SK-N-SH (cell line): ENCODE data around the gene PAAF1. TPM values are rescaled to one million over a fixed set of nuclear protein-coding genes. Genes with fewer than 3 reads are reported as not detected.

Source experiments
- CTCF ChIA-PET: fragments of 300-600, 350-600 bp; formaldehyde crosslinking; extraction: SDS; loops from one replicate; lab custom pipeline; 2021; lab: Yijun Ruan, JAX
- POLR2A ChIA-PET: fragments of 350-600 bp; sonication (Branson Sonifier 250); formaldehyde crosslinking; extraction: SDS; loops from one replicate; lab custom pipeline; 2020; ENCODE audit warnings: antibody characterized with exemption, inconsistent platforms; lab: Yijun Ruan, JAX
- DNase-seq: peaks from one replicate; pipeline ENCODE4 v3.0.0; 2012
- H2AFZ ChIP-seq: fragments of 200-600 bp; sonication (generic); 2 replicates; pipeline ENCODE4 v1.8.1; 2016; ENCODE audit warnings: antibody characterized with exemption, mild to moderate bottlenecking, low read depth
- H3F3A ChIP-seq: fragments of 200-600 bp; sonication (generic); replicated peaks from 2 replicates; pipeline ENCODE3; 2016; ENCODE audit warnings: antibody characterized with exemption, mild to moderate bottlenecking; ENCODE audit not compliant: insufficient read depth
- H3K27ac ChIP-seq, 2 experiments: fragments of 200-500 bp in 1 of 2; fragments of 200-600 bp in 1 of 2; sonication (Bioruptor generic) in 1 of 2; sonication (generic), shearing (Covaris generic) in 1 of 2; 2 replicates each; pipeline versions ENCODE4 v1.5.1 to v1.6.1; 2014 to 2016; ENCODE audit warnings: low read depth in 2 of 2, inconsistent platforms in 1 of 2, low read length in 1 of 2, mild to moderate bottlenecking in 1 of 2, mixed read lengths in 1 of 2
- H3K27me3 ChIP-seq: fragments of 200-600 bp; sonication (generic), shearing (Covaris generic); 2 replicates; pipeline ENCODE4 v1.6.1; 2016; ENCODE audit warnings: mixed run types; ENCODE audit not compliant: insufficient read depth
- H3K36me3 ChIP-seq, 2 experiments: fragments of 200-500 bp in 1 of 2; fragments of 200-600 bp in 1 of 2; sonication (Bioruptor generic) in 1 of 2; sonication (generic) in 1 of 2; replicated peaks in 1 of 2; 2 replicates each; pipeline versions ENCODE3 to v1.5.1; 2014 to 2016; ENCODE audit warnings: low read length in 1 of 2, mild to moderate bottlenecking in 1 of 2; ENCODE audit not compliant: insufficient read depth in 2 of 2, control insufficient read depth in 1 of 2
- H3K4me1 ChIP-seq, 2 experiments: fragments of 200-500 bp in 1 of 2; fragments of 200-600 bp in 1 of 2; sonication (Bioruptor generic) in 1 of 2; sonication (generic), shearing (Covaris generic) in 1 of 2; 2 replicates each; pipeline versions ENCODE4 v1.5.1 to v1.6.1; 2014 to 2016; ENCODE audit warnings: low read depth in 1 of 2, low read length in 1 of 2, mixed run types in 1 of 2; ENCODE audit not compliant: insufficient read depth in 2 of 2, control insufficient read depth in 1 of 2
- H3K4me2 ChIP-seq: fragments of 200-600 bp; sonication (generic), shearing (Covaris generic); 2 replicates; pipeline ENCODE4 v1.6.1; 2017; ENCODE audit warnings: mixed run types
- H3K4me3 ChIP-seq, 2 experiments: fragments of 200-500 bp in 1 of 2; fragments of 200-600 bp in 1 of 2; sonication (Bioruptor generic) in 1 of 2; sonication (generic), shearing (Covaris generic) in 1 of 2; 2 replicates each; pipeline versions ENCODE4 v1.5.1 to v1.8.1; 2014 to 2016; ENCODE audit warnings: low read depth in 2 of 2, inconsistent platforms in 1 of 2, low read length in 1 of 2, mild to moderate bottlenecking in 1 of 2, mixed read lengths in 1 of 2, moderate library complexity in 1 of 2
- H3K79me2 ChIP-seq: fragments of 200-600 bp; sonication (generic); 2 replicates; pipeline ENCODE4 v1.8.1; 2017; ENCODE audit warnings: mild to moderate bottlenecking; ENCODE audit not compliant: insufficient read depth
- H3K9ac ChIP-seq: fragments of 200-600 bp; sonication (generic); 2 replicates; pipeline ENCODE4 v1.6.1; 2017; ENCODE audit warnings: mixed run types
- H3K9me2 ChIP-seq: fragments of 200-600 bp; sonication (generic); 2 replicates; pipeline ENCODE4 v1.6.1; 2017; ENCODE audit warnings: mixed run types
- H3K9me3 ChIP-seq: fragments of 200-600 bp; sonication (generic); 2 replicates; pipeline ENCODE4 v1.6.1; 2017; ENCODE audit warnings: mixed run types, mild to moderate bottlenecking, moderate library complexity
- H4K20me1 ChIP-seq: fragments of 200-600 bp; sonication (generic); 2 replicates; pipeline ENCODE4 v1.6.1; 2017; ENCODE audit warnings: mild to moderate bottlenecking, mixed run types; ENCODE audit not compliant: insufficient read depth
- CHD2 ChIP-seq: fragments of 150-350 bp; IDR thresholded peaks from 2 replicates; pipeline ENCODE4 v1.6.1; 2018; ENCODE audit warnings: low read length; ENCODE audit not compliant: partially characterized antibody
- EP300 ChIP-seq, 2 experiments: IDR thresholded peaks; 2 replicates each; pipeline versions ENCODE4 v1.4.0 to v1.6.1; 2012; ENCODE audit warnings: borderline replicate concordance in 1 of 2, low read depth in 1 of 2, low read length in 1 of 2
- EZH2phosphoT487 ChIP-seq: fragments of 200-600 bp; sonication (generic); IDR thresholded peaks from 2 replicates; pipeline ENCODE4 v1.6.1; 2017; ENCODE audit warnings: low read depth, mixed run types, mild to moderate bottlenecking, antibody characterized with exemption, moderate library complexity, borderline replicate concordance
- FOSL2 ChIP-seq: IDR thresholded peaks from 2 replicates; pipeline ENCODE4 v1.4.0; 2012; ENCODE audit warnings: low read depth, mild to moderate bottlenecking, moderate library complexity, borderline replicate concordance
- JUND ChIP-seq: IDR thresholded peaks from 2 replicates; pipeline ENCODE4 v1.4.0; 2012
- MAX ChIP-seq: IDR thresholded peaks from 2 replicates; pipeline ENCODE4 v1.4.0; 2012; ENCODE audit warnings: low read depth
- MXI1 ChIP-seq: IDR thresholded peaks from 2 replicates; pipeline ENCODE4 v1.6.1; 2012; ENCODE audit warnings: mild to moderate bottlenecking, low read depth, low read length, improper control_type of control experiment
- POLR2AphosphoS5 ChIP-seq: IDR thresholded peaks from 2 replicates; pipeline ENCODE4 v1.6.1; 2012; ENCODE audit warnings: low read depth, low read length
- RAD21 ChIP-seq: IDR thresholded peaks from 2 replicates; pipeline ENCODE4 v1.6.1; 2012; ENCODE audit warnings: mild to moderate bottlenecking, low read length
- SIN3A ChIP-seq: IDR thresholded peaks from 2 replicates; pipeline ENCODE4 v1.6.1; 2012; ENCODE audit warnings: low read depth, mild to moderate bottlenecking, low read length, moderate library complexity, borderline replicate concordance
- SMC3 ChIP-seq: IDR thresholded peaks from 2 replicates; pipeline ENCODE4 v1.6.1; 2012; ENCODE audit warnings: low read depth, low read length, improper control_type of control experiment
- TAF1 ChIP-seq: IDR thresholded peaks from 2 replicates; pipeline ENCODE4 v1.6.1; 2012; ENCODE audit warnings: low read depth, mild to moderate bottlenecking, low read length, moderate library complexity, borderline replicate concordance
- TEAD4 ChIP-seq: IDR thresholded peaks from 2 replicates; pipeline ENCODE4 v1.4.0; 2012; ENCODE audit warnings: mild to moderate bottlenecking, borderline replicate concordance; ENCODE audit not compliant: insufficient read depth
- YY1 ChIP-seq: IDR thresholded peaks from 2 replicates; pipeline ENCODE4 v1.4.0; 2012; ENCODE audit warnings: low read depth, mild to moderate bottlenecking
- ZBTB33 ChIP-seq: IDR thresholded peaks from 2 replicates; pipeline ENCODE4 v1.4.0; 2012; ENCODE audit warnings: low read depth, borderline replicate concordance
- WGBS: methylation state at CpG from one replicate; pipeline ENCODE4 v1.1.6; 2017; ENCODE audit warnings: low lambda C conversion rate; 5-methylcytosine and 5-hydroxymethylcytosine counted together
- polyA plus RNA-seq, 3 experiments: library from polyadenylated mRNA; depleted of rRNA; stranded (reverse); fragments of >200 nt; gene quantifications; 2 replicates each; pipeline ENCODE4 v1.2.3, GENCODE V29; 2012
- TF ChIP-seq, protein P1 (sequence below): fragments of 150-350 bp; IDR thresholded peaks from 2 replicates; pipeline ENCODE4 v1.6.1; 2017; ENCODE audit warnings: antibody characterized with exemption, low read length, low read depth, borderline replicate concordance
- TF ChIP-seq, protein P2 (sequence below): IDR thresholded peaks from 2 replicates; pipeline ENCODE4 v1.6.1; 2012; ENCODE audit warnings: mild to moderate bottlenecking, low read depth, low read length, moderate library complexity

The PAAF1 gene
- polyA plus RNA-seq, 1 of the 3 experiments (the other 2 are of a cell fraction): 23.2 TPM

DNA sequence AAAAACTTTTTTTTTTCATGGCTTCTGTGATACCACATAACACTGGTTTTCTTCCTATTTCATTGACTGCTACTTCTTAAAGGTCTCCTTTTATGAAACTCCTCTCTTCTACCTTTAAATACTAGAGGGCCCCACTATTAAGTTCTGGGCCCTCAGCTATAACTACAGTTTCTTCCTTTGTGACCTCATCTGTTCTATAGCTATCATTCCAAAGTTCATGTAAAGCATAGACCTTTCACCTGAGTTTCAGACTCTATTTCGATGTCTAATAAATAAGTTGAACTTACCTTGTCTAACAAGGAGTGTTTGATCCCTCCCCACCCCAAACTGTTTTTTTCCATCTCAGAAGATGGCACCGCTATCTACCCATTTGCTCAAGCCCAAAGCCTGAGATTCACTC, 35.2 kb downstream of the PAAF1 start:
- Histone ChIP-seq H3K79me2 (no peaks in the 10 kb centered on the region), H4K20me1 (no peaks in the 10 kb centered on the region), H3K9me3 (no peaks in the 10 kb centered on the region), H3K36me3 (peaks cover 30 to 37% of the 10 kb centered on the region in 2 experiments), H3K9ac (no peak overlapping the region), H3K4me1 (no peaks in the 10 kb centered on the region; a peak in 1 of 4 replicates), H3K4me3 (no peak overlapping the region), H3K9me2 (no peaks in the 10 kb centered on the region), H3F3A (peaks cover 6% of the 10 kb centered on the region), H2AFZ (no peak overlapping the region), H3K27ac (no peak overlapping the region), H3K27me3 (no peaks in the 10 kb centered on the region), H3K4me2 (no peak overlapping the region)
- POLR2A ChIA-PET: no interaction called here
- 98% methylated on average over 2 of the region's 2 CpGs for WGBS
- DNase-seq: no peak
- TF ChIP-seq TEAD4 (no peak), TAF1 (no peak), ZBTB33 (no peak), JUND (no peak), MAX (no peak), CHD2 (no peak), POLR2AphosphoS5 (no peak), EP300 (IDR thresholded peaks at IDR 0.05; ENCODE audit: borderline replicate concordance in 1 of 2, low read depth in 1 of 2, low read length in 1 of 2) (no peak), EZH2phosphoT487 (no peak), FOSL2 (no peak), SMC3 (no peak), SIN3A (no peak), RAD21 (no peak), MXI1 (no peak), YY1 (no peak)
- TF ChIP-seq, protein P1, sequence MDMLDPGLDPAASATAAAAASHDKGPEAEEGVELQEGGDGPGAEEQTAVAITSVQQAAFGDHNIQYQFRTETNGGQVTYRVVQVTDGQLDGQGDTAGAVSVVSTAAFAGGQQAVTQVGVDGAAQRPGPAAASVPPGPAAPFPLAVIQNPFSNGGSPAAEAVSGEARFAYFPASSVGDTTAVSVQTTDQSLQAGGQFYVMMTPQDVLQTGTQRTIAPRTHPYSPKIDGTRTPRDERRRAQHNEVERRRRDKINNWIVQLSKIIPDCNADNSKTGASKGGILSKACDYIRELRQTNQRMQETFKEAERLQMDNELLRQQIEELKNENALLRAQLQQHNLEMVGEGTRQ: no peak
- TF ChIP-seq, protein P2, sequence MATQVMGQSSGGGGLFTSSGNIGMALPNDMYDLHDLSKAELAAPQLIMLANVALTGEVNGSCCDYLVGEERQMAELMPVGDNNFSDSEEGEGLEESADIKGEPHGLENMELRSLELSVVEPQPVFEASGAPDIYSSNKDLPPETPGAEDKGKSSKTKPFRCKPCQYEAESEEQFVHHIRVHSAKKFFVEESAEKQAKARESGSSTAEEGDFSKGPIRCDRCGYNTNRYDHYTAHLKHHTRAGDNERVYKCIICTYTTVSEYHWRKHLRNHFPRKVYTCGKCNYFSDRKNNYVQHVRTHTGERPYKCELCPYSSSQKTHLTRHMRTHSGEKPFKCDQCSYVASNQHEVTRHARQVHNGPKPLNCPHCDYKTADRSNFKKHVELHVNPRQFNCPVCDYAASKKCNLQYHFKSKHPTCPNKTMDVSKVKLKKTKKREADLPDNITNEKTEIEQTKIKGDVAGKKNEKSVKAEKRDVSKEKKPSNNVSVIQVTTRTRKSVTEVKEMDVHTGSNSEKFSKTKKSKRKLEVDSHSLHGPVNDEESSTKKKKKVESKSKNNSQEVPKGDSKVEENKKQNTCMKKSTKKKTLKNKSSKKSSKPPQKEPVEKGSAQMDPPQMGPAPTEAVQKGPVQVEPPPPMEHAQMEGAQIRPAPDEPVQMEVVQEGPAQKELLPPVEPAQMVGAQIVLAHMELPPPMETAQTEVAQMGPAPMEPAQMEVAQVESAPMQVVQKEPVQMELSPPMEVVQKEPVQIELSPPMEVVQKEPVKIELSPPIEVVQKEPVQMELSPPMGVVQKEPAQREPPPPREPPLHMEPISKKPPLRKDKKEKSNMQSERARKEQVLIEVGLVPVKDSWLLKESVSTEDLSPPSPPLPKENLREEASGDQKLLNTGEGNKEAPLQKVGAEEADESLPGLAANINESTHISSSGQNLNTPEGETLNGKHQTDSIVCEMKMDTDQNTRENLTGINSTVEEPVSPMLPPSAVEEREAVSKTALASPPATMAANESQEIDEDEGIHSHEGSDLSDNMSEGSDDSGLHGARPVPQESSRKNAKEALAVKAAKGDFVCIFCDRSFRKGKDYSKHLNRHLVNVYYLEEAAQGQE: no peak
- CTCF ChIA-PET: no interaction called here
